ENCODE data around the gene RFX5. TPM values are rescaled to one million over a fixed set of nuclear protein-coding genes. Genes with fewer than 3 reads are reported as not detected.

RFX5 gene
- total RNA-seq, 2 donors from 2014 or later: 48.0 to 86.0 TPM

GRCh38 chr1:151342569-151342968, 4.5 kb downstream of the RFX5 start:
- Mint-ChIP-seq H3K36me3 (ENCODE audit: low read depth) (peaks cover 52% of the 10 kb centered on the region), H3K4me1 (peaks cover 38% of the 10 kb centered on the region), H3K27ac (peak overlapping the region; percentile 73), H3K4me3 (no peak overlapping the region), H3K9me3 (no peaks in the 10 kb centered on the region), H3K27me3 (no peaks in the 10 kb centered on the region)
- ATAC-seq (replicated peaks): no peak

- H3K4me3 Mint-ChIP-seq: no peak overlapping the region
- peaks cover 48% of the 10 kb centered on the region for H3K36me3 Mint-ChIP-seq (ENCODE audit: low read depth)
- H3K27me3 Mint-ChIP-seq: no peaks in the 10 kb centered on the region
- H3K4me1 Mint-ChIP-seq: peaks cover 33% of the 10 kb centered on the region
- peak overlapping the region; percentile 73 for H3K27ac Mint-ChIP-seq
- no peak for ATAC-seq (replicated peaks)
- H3K9me3 Mint-ChIP-seq: no peaks in the 10 kb centered on the region
These were observed 5.0 kb downstream of the RFX5 start for GRCh38 chr1:151342021-151342420.

- Mint-ChIP-seq H3K9me3 (no peaks in the 10 kb centered on the region), H3K4me1 (peaks cover 25% of the 10 kb centered on the region), H3K27ac (peak overlapping the region; percentile 2), H3K4me3 (no peak overlapping the region), H3K36me3 (ENCODE audit: low read depth) (peaks cover 40% of the 10 kb centered on the region), H3K27me3 (no peaks in the 10 kb centered on the region)
- peak; percentile 97 for ATAC-seq (replicated peaks)
These were observed 5.9 kb downstream of the RFX5 start for GRCh38 chr1:151340870-151341754.

GRCh38 chr1:151336556-151336955, 10.5 kb downstream of the RFX5 start:
- H3K27ac Mint-ChIP-seq: peak overlapping the region; percentile 67
- H3K36me3 Mint-ChIP-seq (ENCODE audit: low read depth): peaks cover 5% of the 10 kb centered on the region

GRCh38 chr1:151334822-151335221, 12.2 kb downstream of the RFX5 start:
- ATAC-seq (replicated peaks): no peak
- Mint-ChIP-seq H3K27ac (no peak overlapping the region), H3K36me3 (ENCODE audit: low read depth) (peaks cover 2% of the 10 kb centered on the region), H3K27me3 (no peaks in the 10 kb centered on the region), H3K9me3 (no peaks in the 10 kb centered on the region), H3K4me1 (peaks cover 2% of the 10 kb centered on the region), H3K4me3 (no peak overlapping the region)

More at GRCh38 chr1:151336556-151336955, 10.5 kb downstream of the RFX5 start:
- no peak for ATAC-seq (replicated peaks)
- Mint-ChIP-seq H3K9me3 (no peaks in the 10 kb centered on the region), H3K4me1 (peaks cover 11% of the 10 kb centered on the region), H3K4me3 (no peak overlapping the region), H3K27me3 (no peaks in the 10 kb centered on the region)

GRCh38 chr1:151327903-151328674, 19.0 kb downstream of the RFX5 start:
- peaks cover 29% of the 10 kb centered on the region for H3K4me1 Mint-ChIP-seq
- H3K36me3 Mint-ChIP-seq (ENCODE audit: low read depth): peaks cover 39% of the 10 kb centered on the region
- ATAC-seq (replicated peaks): peak; percentile 28
- peak overlapping the region; percentile 100 for H3K4me3 Mint-ChIP-seq
- H3K9me3 Mint-ChIP-seq: no peaks in the 10 kb centered on the region
- no peaks in the 10 kb centered on the region for H3K27me3 Mint-ChIP-seq
- peak overlapping the region; percentile 99 for H3K27ac Mint-ChIP-seq

GRCh38 chr1:151327223-151327902, 19.7 kb downstream of the RFX5 start, which contains the start of gene PI4KB:
Gene PI4KB (minus strand): TSS chr1:151327416. CDS start chr1:151316481, 10,935 bp downstream.
- ATAC-seq (replicated peaks): peak; percentile 94

GRCh38 chr1:151326619-151327222, 20.3 kb downstream of the RFX5 start:
- Mint-ChIP-seq H3K27ac (peak overlapping the region; percentile 99), H3K27me3 (no peaks in the 10 kb centered on the region), H3K36me3 (ENCODE audit: low read depth) (peaks cover 52% of the 10 kb centered on the region), H3K4me1 (peaks cover 35% of the 10 kb centered on the region), H3K4me3 (peak overlapping the region; percentile 100), H3K9me3 (no peaks in the 10 kb centered on the region)
- peak; percentile 74 for ATAC-seq (replicated peaks)

More at GRCh38 chr1:151327223-151327902, 19.7 kb downstream of the RFX5 start, which contains the start of gene PI4KB:
- H3K4me1 Mint-ChIP-seq: peaks cover 29% of the 10 kb centered on the region
- H3K27me3 Mint-ChIP-seq: no peaks in the 10 kb centered on the region
- H3K27ac Mint-ChIP-seq: peak within 1 kb of the TSS; percentile 99
- no peaks in the 10 kb centered on the region for H3K9me3 Mint-ChIP-seq
- H3K4me3 Mint-ChIP-seq: peak within 1 kb of the TSS; percentile 100
- peaks cover 46% of the 10 kb centered on the region for H3K36me3 Mint-ChIP-seq (ENCODE audit: low read depth)

- Mint-ChIP-seq H3K36me3 (ENCODE audit: low read depth) (peaks cover 56% of the 10 kb centered on the region), H3K9me3 (no peaks in the 10 kb centered on the region), H3K4me1 (peaks cover 36% of the 10 kb centered on the region), H3K27me3 (no peaks in the 10 kb centered on the region), H3K4me3 (peak overlapping the region; percentile 100), H3K27ac (peak overlapping the region; percentile 99)
- ATAC-seq (replicated peaks): no peak
These were observed 21.2 kb downstream of the RFX5 start for GRCh38 chr1:151325646-151326429.

GRCh38 chr1:151325231-151325630, 21.8 kb downstream of the RFX5 start:
- no peaks in the 10 kb centered on the region for H3K9me3 Mint-ChIP-seq
- H3K4me1 Mint-ChIP-seq: peaks cover 42% of the 10 kb centered on the region
- no peak for ATAC-seq (replicated peaks)
- H3K36me3 Mint-ChIP-seq (ENCODE audit: low read depth): peaks cover 62% of the 10 kb centered on the region
- H3K4me3 Mint-ChIP-seq: peak overlapping the region; percentile 100
- no peaks in the 10 kb centered on the region for H3K27me3 Mint-ChIP-seq
- H3K27ac Mint-ChIP-seq: peak overlapping the region; percentile 99

GRCh38 chr1:151324390-151324930, 22.6 kb downstream of the RFX5 start:
- Mint-ChIP-seq H3K27me3 (no peaks in the 10 kb centered on the region), H3K9me3 (no peaks in the 10 kb centered on the region), H3K4me3 (no peak overlapping the region), H3K4me1 (peaks cover 43% of the 10 kb centered on the region), H3K27ac (no peak overlapping the region), H3K36me3 (ENCODE audit: low read depth) (peaks cover 70% of the 10 kb centered on the region)
- no peak for ATAC-seq (replicated peaks)

GRCh38 chr1:151318975-151319374, 28.1 kb downstream of the RFX5 start:
- Mint-ChIP-seq H3K36me3 (ENCODE audit: low read depth) (peaks cover 85% of the 10 kb centered on the region), H3K4me3 (no peak overlapping the region), H3K27me3 (no peaks in the 10 kb centered on the region), H3K9me3 (no peaks in the 10 kb centered on the region), H3K27ac (no peak overlapping the region), H3K4me1 (peaks cover 26% of the 10 kb centered on the region)
- ATAC-seq (replicated peaks): peak; percentile 42

Data from activated T-helper 17 cell treated with anti-CD3 and anti-CD28 coated beads, Interleukin-2, amount 50 U/mL, for 72 hours (primary cell).